Kidney epithelial cell (primary cell): Measurements from ENCODE around the gene TRAF3IP3. TPM values are rescaled to one million over a fixed set of nuclear protein-coding genes. Genes with fewer than 3 reads are reported as not detected.

Experiments used
- DNase-seq: peaks from one replicate; pipeline ENCODE4 v3.0.0-alpha.2; 2010; ENCODE audit warnings: low read depth
- H3K27me3 ChIP-seq: 2 replicates; pipeline ENCODE4 v1.6.0; 2011; ENCODE audit warnings: low read length; ENCODE audit not compliant: control insufficient read depth, insufficient read depth
- H3K36me3 ChIP-seq: 2 replicates; pipeline ENCODE4 v1.5.1; 2011; ENCODE audit warnings: low read length; ENCODE audit not compliant: control insufficient read depth, insufficient read depth
- H3K4me3 ChIP-seq: 2 replicates; pipeline ENCODE4 v1.5.1; 2011; ENCODE audit warnings: low read depth, mild to moderate bottlenecking, control low read depth, low read length
- total RNA-seq: library from RNA; depleted of rRNA; stranded (reverse); fragments of >200 nt; gene quantifications from 2 replicates; pipeline ENCODE4 v1.2.3, GENCODE V29; 2015
- TF ChIP-seq, protein P1 (sequence below): IDR thresholded peaks from 2 replicates; pipeline ENCODE4 v1.5.1; 2011; ENCODE audit warnings: mild to moderate bottlenecking, moderate library complexity, low read length, control low read depth, inconsistent platforms; ENCODE audit not compliant: insufficient read depth, poor library complexity, severe bottlenecking

TRAF3IP3 gene
- total RNA-seq, 1 donor from 2014 or later, result not detected

DNA sequence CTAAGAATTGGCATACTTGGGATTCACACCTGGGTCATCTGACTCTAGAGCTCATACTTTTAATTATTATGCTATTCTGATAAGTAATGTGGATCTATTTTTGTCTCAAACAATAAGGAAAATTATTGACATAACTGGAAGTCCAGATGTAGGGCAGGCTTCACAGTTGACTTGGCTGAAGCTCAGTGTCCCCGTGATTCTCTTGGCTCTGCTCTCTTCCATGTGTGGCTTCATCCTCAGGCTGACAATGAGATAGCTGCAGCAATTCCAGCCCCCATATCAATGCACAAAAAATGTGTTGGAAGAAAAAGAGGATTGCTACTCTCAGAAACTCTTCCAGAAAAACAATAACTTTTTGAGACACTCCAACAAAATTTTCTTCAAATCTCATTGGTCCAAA is 27.4 kb upstream of the TRAF3IP3 start:
- H3K36me3 ChIP-seq, result no peaks in the 10 kb centered on the region
- no peak overlapping the region for H3K4me3 ChIP-seq
- TF ChIP-seq, protein P1, sequence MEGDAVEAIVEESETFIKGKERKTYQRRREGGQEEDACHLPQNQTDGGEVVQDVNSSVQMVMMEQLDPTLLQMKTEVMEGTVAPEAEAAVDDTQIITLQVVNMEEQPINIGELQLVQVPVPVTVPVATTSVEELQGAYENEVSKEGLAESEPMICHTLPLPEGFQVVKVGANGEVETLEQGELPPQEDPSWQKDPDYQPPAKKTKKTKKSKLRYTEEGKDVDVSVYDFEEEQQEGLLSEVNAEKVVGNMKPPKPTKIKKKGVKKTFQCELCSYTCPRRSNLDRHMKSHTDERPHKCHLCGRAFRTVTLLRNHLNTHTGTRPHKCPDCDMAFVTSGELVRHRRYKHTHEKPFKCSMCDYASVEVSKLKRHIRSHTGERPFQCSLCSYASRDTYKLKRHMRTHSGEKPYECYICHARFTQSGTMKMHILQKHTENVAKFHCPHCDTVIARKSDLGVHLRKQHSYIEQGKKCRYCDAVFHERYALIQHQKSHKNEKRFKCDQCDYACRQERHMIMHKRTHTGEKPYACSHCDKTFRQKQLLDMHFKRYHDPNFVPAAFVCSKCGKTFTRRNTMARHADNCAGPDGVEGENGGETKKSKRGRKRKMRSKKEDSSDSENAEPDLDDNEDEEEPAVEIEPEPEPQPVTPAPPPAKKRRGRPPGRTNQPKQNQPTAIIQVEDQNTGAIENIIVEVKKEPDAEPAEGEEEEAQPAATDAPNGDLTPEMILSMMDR, result no peak
- no peak for DNase-seq
- no peaks in the 10 kb centered on the region for H3K27me3 ChIP-seq

DNA sequence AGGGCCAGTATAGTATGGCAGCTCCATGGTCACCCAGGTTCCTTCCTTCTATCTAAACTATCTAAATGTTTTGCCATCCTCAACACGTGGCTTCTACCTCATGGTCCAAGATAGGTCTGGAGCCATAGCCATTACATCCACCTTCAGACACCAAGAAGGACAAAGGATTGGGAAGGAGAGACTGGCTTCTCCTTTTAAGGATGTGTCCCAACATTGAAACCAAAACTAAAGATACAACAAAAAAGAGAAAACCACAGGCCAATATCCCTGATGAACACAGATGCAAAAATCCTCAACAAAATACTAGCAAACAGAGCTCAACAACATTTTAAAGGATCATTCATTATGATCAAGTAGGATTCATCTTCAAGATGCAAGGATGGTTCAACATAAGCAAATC is 26.4 kb upstream of the TRAF3IP3 start:
- TF ChIP-seq, protein P1, result no peak
- Histone ChIP-seq H3K36me3 (no peaks in the 10 kb centered on the region), H3K4me3 (no peak overlapping the region), H3K27me3 (no peaks in the 10 kb centered on the region)
- no peak for DNase-seq

DNA sequence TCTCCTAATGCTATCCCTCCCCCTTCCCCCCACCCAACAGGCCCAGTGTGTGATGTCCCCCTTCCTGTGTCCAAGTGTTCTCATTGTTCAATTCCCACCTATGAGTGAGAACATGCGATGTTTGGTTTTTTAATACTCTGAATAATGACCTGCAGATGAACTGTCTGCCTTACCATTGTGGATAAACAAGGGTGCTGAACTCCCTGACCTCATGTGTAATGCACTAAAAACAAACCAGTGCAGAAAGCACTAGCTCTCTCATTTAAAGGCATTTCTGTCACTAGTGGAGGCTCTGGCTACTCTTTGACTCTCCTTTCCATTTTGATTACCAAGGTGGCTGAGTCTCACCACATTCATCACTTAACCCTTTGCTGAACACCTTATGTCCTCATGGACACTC is 23.1 kb upstream of the TRAF3IP3 start:
- no peaks in the 10 kb centered on the region for H3K36me3 ChIP-seq
- no peak overlapping the region for H3K4me3 ChIP-seq

DNA sequence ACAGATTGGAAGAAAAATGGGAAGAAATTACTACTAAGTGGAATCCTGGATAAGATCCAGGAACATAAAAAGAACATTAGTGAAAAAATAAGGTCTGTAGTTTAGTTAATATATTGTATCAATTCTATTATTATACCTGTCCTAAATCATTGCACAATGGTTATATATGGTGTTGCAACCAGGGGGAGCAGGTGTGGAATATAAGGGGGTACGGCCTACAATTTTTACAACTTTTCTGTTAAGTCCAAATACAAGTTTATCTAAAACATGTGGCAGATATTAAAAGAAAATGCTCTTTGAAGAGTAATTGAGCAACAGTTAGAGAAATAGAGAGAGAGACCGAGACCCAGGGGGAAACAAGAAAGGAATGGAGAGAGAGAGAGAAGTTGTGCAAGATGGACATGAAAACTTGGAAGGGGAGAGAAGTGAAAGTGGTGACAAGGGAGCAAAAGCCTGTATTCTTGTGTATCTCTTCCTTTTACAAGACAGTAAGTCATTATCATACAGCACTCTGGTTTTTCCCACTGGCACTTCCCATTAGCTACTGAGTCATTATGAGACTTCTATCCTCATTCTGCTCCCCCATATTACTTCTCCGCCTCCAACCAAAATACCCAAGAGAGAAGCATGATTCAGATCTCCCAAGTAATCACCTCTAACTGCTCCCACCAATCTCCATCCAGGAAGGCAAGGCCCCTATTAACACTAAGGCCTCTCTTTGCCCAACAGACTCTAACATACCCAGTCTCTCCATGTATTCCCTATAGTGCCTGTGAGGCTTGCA is 22.3 kb upstream of the TRAF3IP3 start:
- Histone ChIP-seq H3K27me3 (no peaks in the 10 kb centered on the region), H3K36me3 (no peaks in the 10 kb centered on the region), H3K4me3 (no peak overlapping the region)
- DNase-seq, result no peak
- TF ChIP-seq, protein P1, result no peak

More for the DNA sequence above, 23.1 kb upstream of the TRAF3IP3 start:
- DNase-seq, result no peak
- H3K27me3 ChIP-seq, result no peaks in the 10 kb centered on the region
- TF ChIP-seq, protein P1, result no peak

DNA sequence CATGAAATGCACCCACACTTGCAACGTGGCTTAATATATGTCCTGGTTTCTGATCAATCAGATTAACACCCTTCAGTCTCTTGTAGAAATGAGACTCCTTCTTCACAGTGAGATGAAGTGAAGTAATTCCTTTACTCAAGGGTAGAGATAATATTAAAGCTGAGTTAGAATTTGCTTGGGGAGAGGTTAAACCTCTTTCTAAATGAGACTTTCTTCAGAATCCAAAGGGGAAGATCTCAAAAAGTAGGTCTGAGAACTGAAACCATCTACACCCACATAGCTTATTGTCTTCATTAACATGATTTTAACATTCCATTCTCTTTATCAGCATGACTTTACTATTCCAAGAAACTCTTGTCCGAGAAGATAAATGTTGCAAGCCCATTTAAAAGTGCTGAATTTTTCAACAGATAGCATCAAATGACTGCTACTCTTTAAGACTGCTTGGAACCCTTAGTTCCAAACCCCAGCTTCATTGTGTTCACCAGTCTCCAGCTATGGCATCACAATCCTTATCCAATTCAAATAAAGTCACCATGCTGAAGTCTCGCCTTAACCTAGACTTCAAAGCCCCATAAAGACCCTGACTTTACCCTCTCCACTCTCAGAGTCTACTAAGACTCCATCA is 19.2 kb upstream of the TRAF3IP3 start:
- Histone ChIP-seq H3K4me3 (no peak overlapping the region), H3K36me3 (no peaks in the 10 kb centered on the region), H3K27me3 (no peaks in the 10 kb centered on the region)
- no peak for DNase-seq
- TF ChIP-seq, protein P1, result no peak
